EH (cell line): ENCODE measurements around the gene AUTS2.
"Not testable (repeated sequence)": the region's sequence is repeated elsewhere in the genome, so short reads cannot be mapped to it uniquely, and the experiment has no call there.

Experiments used
- DNase-seq: peaks from one replicate; pipeline ENCODE4 v3.0.0-alpha.2; 2015; ENCODE audit warnings: low read depth

AUTS2 gene

DNA sequence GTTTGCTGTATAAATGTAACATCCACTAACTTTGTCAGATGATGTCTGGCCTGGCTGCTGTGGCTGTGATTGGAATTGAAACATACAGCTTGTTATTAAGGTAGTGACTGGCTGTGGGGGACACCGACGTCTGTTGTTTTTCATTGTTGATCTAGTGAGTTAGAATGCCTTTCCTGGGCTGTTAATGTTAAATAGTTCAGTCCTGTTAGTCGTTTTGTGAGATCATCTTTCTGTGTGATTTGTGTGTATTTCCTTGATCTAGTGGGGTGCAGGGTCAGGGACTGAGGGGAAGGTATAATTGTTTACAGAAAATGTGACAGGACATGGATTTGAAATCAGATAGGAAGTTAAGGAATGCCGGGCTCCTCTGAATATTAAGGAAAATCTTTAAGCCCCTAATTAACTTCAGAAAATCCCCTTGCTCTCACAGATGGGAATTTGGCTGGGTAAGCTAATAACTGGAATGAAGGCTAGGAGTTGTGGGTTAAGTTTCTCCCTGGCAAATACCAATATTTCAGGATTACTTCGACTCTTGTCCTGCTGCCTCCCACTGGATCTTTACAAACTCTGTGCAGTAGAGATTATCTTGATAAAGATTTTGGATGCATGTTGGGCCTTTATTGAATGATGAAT, 163.1 kb downstream of the AUTS2 start:
- DNase-seq: no peak

DNA sequence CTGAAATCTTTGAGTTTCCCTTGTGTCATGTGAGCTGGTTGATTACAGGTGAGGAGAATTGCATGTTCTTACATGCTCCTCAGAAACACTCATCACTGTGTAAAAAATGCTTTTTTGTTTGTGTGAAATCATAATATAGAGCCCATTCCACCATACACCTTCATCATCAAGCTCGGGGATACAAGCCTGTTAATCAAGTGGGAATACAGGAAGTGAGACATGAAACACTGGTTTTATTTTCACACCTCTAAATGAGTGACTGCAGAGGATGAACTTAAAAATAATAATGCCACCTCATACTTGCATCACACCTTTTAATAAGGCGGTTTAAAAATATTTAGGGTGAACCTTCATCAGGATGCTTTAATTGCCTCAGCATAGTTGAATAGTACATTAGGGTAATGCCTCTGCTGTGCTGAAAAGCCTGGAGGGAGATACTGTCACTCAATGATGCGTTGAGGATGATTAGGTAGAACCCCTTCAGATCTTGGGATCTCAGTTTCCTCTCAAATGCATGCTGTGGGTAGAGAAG, 164.6 kb downstream of the AUTS2 start:
- DNase-seq: no peak

DNA sequence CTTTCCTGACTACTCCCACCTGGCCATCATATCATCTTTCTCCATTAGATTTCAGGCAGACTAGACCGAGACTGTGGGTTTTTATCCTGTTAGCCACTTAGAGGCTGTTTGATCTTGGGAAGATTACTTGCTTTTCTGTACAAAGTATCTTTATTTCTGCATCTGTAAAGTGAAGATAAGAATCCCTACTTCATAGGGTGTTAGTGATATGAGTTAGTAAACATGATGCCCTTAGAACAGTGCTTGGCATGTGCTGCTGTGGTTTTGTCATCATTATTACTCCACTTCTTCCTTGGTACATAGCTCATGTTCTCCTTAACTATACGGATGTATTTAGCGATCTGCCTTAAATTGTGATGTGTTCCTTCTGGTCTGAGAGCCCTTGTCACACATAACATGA, 165.2 kb downstream of the AUTS2 start:
- no peak for DNase-seq

DNA sequence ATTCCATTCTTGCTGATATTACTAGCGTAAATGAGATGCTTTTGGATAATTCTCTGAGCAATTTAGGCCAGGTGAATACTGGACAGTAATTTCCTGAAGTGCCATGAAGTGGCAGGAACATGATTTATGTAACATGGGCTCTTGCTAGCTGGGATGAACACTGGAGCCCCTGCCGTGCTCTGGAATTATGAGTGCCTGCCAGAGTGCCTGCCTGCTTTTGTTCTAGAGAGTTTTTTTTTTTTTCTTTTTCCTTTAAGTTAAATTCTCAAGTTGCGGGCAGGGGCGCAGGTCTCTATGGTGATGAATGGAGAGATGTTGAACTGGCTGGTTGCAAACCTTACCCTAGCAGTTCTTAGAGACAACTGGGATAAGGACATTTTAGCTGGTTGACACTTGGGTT, 165.9 kb downstream of the AUTS2 start:
- DNase-seq: no peak

GRCh38 chr7:69764681-69765080, 166.4 kb downstream of the AUTS2 start:
- no peak for DNase-seq

GRCh38 chr7:69765879-69766278, 167.6 kb downstream of the AUTS2 start:
- no peak for DNase-seq

GRCh38 chr7:69768986-69769595, 170.8 kb downstream of the AUTS2 start:
- no peak for DNase-seq

DNA sequence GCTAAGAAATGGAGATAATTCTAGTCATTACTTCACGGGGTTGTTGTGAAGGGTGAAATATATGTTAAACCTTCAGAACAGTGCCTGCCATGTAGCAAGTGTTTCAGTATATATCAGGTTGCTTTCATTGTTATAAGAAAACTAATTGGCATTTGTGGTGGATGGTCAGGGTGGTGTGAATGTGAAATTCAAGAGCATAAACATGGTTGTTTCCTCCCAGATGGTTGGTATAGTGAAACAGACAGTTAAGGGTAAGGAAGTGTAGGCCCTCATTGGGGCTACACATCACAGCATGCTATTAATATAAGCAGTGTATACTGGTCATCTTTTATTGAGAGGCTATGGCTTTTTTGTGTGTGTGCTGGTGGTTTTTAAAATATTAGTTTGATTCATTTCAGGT, 171.6 kb downstream of the AUTS2 start:
- DNase-seq: no peak

DNA sequence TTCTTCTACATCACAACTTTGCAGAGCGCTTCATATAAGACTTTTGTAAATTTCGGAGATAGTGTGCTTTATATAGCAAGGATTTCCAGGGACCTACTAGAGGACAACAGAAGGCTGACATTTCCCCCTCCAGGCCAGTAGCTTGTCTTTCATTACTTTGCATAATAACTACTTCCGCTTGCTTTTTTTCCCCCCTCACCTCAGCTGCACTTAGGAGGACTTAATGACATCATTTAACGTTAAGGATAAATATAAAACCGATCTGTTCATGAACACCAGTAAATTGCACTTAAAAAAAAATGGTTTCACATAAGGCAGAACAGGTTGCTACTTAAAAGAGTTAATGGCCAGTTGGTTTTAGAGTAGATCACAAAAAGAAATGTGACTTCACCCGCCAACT, 172.3 kb downstream of the AUTS2 start:
- no peak for DNase-seq

- no peak for DNase-seq
Measured at GRCh38 chr7:69772718-69773436, 174.6 kb downstream of the AUTS2 start.

DNA sequence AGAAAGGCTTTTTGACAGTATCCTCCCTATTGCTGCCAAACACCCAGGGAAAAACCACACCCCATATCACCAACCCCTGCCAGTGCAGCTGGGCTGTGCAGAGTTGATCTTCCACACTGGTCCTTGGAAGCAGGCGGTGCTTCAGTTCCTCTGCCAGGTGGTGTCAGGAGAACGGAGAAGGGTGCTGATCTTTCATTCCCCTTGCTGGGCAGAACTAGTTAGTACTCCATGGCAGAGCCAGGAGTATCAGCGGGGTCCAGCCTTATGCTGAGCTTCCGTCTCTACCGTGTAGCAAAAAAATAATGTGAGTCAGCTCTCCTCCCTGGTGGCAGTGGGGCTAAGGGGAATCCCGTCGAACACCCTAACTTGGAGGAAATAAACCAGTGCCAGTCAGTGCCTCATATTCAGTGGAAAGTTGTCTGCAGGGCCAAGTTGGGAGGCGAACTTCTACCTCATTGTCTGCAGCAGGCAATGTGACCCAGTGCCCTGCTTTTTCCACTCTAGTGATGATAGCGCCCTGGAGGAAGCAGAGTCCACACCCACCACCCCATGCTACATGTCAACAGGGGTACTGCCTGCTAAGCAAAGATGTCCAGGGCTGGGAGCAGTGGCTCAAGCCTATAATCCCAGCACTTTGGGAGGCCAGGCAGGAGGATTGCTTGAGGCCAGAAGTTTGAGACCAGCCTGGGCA, 175.4 kb downstream of the AUTS2 start:
- no peak for DNase-seq

DNA sequence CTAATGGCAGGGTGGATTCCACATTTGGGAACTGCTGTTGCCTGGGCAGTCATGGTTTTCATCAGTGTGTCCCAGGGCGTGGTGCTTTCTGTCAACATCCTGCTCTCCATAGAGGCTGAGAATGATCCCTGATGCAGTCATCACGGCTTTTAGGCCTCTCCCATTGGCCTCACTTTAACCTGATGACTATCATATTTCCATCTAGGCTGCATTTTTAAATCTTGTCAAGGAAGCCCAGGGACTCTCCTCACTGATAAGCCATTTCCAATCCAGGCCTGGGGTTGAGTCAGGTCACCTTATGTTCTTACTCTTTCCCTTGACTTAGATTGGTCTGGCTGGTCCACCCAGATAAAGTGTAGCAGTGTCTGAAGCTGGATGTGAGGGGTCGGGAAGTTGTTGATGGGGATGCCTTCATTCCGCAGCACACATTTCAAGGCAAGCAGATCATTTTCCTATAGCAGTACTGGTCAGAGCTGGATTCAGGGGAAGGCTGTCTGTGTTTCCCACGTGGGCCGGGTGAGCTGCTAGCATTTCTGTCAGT, 177.0 kb downstream of the AUTS2 start:
- no peak for DNase-seq

DNA sequence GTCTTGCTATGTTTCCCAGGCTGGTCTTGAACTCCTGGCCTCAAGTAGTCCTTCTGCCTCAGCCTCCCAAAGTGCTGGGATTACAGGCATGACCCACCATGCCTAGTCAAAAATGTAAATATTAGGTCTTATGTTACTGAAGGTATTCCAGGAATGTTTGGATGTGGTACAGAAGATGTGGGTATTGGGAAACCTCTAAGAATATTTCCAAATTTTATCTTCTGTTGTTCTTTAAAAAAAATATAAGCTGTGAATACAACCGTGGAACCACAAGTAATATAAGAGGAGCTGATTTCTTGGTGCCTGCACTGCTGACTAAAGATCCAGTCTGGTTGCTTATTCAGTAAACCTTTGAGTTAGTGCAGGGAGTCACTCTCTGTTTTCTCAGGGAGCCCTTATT, 178.3 kb downstream of the AUTS2 start:
- DNase-seq: peak; percentile 4

DNA sequence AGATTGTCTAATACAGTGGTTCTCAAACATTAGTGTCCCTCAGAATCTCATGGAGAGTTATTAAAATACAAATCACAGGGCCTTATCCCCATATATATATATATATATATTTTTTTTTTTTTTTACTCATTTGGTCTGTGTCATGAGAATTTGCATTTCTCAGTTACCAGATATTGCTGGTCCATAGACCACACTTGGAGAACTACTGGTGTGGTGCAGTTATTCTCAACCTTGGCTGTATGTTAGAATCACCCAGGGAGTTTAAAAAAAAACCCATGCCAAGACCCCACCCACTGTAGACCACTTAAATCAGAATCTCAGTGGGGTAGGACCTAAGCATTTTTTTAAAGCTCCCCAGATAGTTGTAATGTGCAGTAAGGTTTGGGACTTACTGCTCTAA, 179.9 kb downstream of the AUTS2 start:
- DNase-seq: no peak

DNA sequence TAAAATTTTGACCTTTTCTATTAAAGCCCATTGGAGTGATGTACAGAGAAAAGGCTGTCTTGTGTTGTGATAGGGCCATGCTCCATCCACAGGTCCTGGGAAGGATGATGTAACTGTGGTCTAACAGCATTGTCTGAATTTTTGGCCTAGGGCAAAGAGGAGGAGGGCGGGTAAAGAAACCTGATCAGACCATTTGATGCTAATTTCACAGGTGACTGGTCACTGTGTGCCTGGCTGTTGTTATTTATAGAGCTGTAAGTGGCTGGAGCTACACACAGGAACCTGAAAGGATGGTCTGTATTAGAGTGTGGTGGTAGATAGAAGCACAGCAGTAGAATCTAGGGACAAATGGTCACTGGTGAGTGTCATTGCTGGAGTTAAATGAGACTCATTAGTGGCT, 182.1 kb downstream of the AUTS2 start:
- no peak for DNase-seq

- DNase-seq: no peak
Measured at GRCh38 chr7:69781412-69781846, 183.2 kb downstream of the AUTS2 start.

DNA sequence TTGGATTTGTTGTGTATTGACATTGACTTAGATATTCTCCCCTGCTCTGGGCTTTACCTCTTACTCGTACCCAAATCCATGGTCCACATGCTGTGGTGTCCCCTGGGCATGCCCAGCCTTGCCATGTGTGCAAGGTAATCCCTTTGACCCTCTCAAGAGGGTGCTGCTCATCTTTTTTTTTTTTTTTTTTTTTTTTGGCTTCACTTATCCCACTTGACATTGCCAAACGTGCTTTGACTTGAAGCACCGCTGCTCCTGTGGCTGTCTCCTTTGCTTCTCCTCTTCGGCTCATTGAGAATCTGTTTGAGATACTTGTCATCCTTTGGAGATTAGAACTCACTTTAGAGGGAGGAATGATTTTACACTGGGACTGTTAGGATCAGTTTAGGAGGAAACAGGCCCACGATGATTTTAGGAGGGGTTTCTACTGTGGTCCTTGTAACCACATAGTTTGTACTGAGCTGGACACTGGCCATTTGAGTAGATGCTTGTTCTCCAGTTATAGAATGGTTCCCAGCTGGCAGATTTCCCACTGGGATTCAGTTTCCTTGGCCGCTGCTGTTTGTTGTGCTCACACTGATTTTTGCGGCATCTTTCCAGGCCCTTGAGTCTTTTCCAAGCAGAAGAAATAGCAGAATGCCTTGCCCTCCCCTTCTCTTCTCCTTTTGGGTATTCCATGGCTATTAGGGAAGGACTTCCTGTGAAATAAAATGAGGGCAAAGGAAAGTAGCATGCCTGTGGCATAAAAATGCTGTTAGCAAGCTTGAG, 184.8 kb downstream of the AUTS2 start:
- DNase-seq: no peak

DNA sequence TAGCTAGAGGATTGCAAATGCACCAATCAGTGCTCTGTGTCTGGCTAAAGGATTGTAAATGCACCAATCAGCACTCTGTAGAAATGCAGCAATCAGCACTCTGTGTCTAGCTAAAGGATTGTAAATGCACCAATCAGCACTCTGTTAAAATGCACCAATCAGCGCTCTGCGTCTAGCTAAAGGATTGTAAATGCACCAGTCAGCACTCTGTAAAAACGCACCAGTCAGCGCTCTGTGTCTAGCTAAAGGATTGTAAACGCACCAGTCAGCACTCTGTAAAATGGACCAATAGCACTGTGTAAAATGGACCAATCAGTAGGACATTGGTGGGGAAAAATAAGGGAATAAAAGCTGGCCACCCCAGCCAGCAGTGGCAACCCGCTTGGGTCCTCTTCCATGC, 187.9 kb downstream of the AUTS2 start:
- not testable (repeated sequence) for DNase-seq

DNA sequence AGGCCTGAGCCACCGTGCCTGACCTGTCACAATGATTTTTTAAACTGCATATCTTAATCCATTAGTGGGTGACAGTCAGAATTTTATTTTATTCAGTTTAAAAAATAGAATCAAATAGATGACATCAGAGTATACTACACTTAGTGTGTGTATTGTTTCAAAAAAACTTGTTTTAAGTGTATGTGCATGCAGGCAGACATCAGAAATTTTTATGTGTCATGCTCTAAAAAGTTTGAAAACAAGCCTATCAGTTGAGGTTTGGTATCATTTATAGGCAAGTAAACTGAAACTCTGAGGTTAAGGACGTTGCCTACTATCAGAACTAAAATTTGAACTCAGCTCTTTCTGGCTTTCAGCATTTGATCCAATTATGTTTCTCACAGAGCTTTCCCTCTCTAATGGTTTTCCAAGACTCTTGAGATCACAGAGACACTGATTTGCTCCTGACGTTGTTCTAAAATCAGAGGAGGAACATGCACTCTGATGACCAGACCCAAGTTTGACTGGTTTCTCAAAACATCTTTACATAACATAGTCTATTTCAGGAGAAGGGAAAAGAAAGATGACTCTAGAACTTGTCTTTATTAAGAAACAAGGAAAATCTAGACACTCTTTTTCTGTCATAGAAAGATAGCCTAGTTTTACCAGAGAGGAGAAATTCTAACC, 188.6 kb downstream of the AUTS2 start:
- DNase-seq: no peak

DNA sequence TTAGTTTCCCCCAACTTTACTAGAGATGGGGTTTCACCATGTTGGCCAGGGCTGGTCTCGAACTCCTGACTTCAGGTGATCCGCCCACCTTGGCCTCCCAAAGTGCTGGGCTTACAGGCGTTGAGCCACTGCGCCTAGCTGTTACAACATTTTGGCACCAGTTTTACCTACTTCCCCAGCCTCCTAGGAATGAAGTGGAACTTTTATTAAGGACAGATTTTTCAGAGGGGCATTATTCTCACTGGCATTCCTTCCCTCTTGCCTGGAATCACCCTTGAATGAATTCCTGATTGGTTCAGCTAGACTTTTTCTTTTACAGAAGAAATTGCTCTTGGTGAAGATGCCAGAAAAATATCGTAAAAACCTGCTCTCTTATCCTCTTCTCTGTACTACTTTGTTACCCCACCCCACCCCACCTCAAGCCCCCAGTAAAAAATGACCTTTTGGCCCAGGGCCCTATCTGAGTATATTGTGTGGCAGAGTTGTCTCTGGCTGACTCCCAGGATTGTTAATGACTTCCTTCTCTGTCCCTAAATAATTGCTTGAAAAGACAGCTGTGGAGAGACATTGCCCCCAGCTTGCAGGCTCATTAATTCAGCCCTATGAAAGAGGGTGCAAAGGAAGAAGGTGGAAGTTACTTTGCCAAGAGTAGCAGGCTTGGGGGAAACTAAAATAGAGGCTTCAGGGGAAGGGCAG, 189.6 kb downstream of the AUTS2 start:
- no peak for DNase-seq
